ENCODE measurements around the gene ALG12.

DNA sequence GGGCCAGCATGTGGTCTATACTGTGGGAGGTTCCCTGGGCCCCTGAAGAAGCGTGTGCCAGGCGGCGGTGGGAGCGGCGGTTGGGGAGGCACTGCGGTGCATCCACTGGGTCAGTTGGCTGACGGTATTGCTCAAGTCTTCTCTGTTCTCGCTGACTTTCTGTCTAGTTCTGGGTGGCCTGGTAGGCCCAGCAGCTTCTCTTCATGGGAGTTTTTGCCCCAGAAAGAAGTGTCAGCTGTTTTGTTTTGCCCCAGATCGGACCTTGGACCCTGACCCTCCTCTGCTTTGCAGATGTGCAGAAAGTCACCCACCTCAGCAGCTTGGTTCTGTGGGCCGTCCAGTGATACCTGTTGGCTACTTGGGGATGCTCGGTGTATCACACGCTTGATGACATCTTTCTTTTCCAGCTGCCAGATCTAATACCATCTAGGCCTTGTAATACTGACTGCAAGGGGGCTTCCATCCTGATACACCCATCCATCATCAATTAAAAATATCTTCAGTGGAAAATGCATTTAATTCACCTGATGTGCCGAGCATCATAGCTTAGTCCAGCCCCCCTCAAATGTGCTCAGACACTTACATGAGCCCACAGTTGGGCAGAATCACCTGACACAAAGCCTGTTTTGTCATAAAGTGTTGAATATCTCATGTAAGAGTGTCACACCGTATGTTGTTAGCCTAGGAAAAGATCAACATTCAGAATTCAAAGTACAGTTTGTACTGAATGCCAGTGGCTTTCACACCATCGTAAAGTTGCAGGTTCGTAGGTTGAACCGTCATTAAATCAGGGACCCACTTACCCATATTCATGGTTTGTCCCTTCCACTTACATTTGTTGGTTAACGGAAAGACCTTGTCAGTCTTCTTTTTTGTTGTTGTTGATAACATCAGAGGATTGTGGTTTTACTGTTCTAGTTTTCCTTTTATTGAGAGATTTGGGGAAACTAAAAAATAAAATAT is 50.7 kb downstream of the ALG12 start:
- TF ChIP-seq, protein P1, sequence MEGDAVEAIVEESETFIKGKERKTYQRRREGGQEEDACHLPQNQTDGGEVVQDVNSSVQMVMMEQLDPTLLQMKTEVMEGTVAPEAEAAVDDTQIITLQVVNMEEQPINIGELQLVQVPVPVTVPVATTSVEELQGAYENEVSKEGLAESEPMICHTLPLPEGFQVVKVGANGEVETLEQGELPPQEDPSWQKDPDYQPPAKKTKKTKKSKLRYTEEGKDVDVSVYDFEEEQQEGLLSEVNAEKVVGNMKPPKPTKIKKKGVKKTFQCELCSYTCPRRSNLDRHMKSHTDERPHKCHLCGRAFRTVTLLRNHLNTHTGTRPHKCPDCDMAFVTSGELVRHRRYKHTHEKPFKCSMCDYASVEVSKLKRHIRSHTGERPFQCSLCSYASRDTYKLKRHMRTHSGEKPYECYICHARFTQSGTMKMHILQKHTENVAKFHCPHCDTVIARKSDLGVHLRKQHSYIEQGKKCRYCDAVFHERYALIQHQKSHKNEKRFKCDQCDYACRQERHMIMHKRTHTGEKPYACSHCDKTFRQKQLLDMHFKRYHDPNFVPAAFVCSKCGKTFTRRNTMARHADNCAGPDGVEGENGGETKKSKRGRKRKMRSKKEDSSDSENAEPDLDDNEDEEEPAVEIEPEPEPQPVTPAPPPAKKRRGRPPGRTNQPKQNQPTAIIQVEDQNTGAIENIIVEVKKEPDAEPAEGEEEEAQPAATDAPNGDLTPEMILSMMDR (IDR thresholded peaks at IDR 0.05): no peak
- TF ChIP-seq POLR2A (IDR thresholded peaks at IDR 0.05): no peak
